ENCODE measurements around the gene SARDH. TPM values are rescaled to one million over a fixed set of nuclear protein-coding genes. Genes with fewer than 3 reads are reported as not detected.

Gene SARDH
- total and polyA plus RNA-seq, 2 donors (not counting 3 experiments of a cell fraction or from before 2014, with no cell fraction given), result 0.19 to 0.44 TPM

- dilution Hi-C loops (cut with MboI; ENCODE audit: extremely low pct_ligation_motif_present, low sequenced_read_pairs), result no loop called here
These were observed 104.0 kb downstream of the SARDH start for GRCh38 chr9:133634081-133634691.

More at GRCh38 chr9:133634081-133634691, 104.0 kb downstream of the SARDH start:
- no peaks in the 10 kb centered on the region for H3K36me3 ChIP-seq (ENCODE audit: control insufficient read depth in 2 of 2, extremely low read depth in 1 of 2, insufficient read depth in 2 of 2, low read length in 2 of 2)
- H3K9me1 ChIP-seq (replicated peaks; ENCODE audit: control insufficient read depth, extremely low read depth, insufficient read depth, low read length), result no peaks in the 10 kb centered on the region
- no peaks in the 10 kb centered on the region for H4K20me1 ChIP-seq (replicated peaks; ENCODE audit: control insufficient read depth, extremely low read depth, insufficient read depth, low read length)
- no peaks in the 10 kb centered on the region for H3K9me3 ChIP-seq (replicated peaks; ENCODE audit: control insufficient read depth, insufficient read depth, low read length)
- no peak overlapping the region for H3K9ac ChIP-seq (replicated peaks; ENCODE audit: extremely low read depth, insufficient read depth, low read length)
- DNase-seq (ENCODE audit: low read depth, low spot score) (no peak), FAIRE-seq (no peak)
- no peaks in the 10 kb centered on the region for H3K4me1 ChIP-seq (ENCODE audit: control insufficient read depth, extremely low read depth, insufficient read depth, low read length)
- H3K79me2 ChIP-seq (ENCODE audit: control insufficient read depth, insufficient read depth, low read length), result no peaks in the 10 kb centered on the region
- no peak overlapping the region for H3K27ac ChIP-seq (ENCODE audit: insufficient read depth, low read depth, low read length)
- no peak overlapping the region for H2AFZ ChIP-seq (ENCODE audit: low read depth, low read length)
- TF ChIP-seq CTCF (IDR thresholded peaks at IDR 0.05; ENCODE audit: extremely low read depth in 1 of 2, insufficient read depth in 1 of 2, low read depth in 1 of 2, low read length in 2 of 2) (no peak), EZH2 (IDR thresholded peaks at IDR 0.05; ENCODE audit: borderline replicate concordance, low read depth, low read length, severe bottlenecking) (no peak), MYC (IDR thresholded peaks at IDR 0.05; ENCODE audit: low read depth, low read length) (no peak), POLR2A (IDR thresholded peaks at IDR 0.05; ENCODE audit: low read depth, low read length) (no peak), MAX (IDR thresholded peaks at IDR 0.05; ENCODE audit: insufficient read depth, insufficient read length) (no peak), FOS (IDR thresholded peaks at IDR 0.05; ENCODE audit: borderline replicate concordance, insufficient read depth, low read length) (no peak), JUN (IDR thresholded peaks at IDR 0.05; ENCODE audit: borderline replicate concordance, insufficient read depth, insufficient read length, low read depth) (no peak), GATA2 (IDR thresholded peaks at IDR 0.05; ENCODE audit: insufficient read depth, insufficient read length, low read depth, low read length) (no peak), POLR2AphosphoS5 (IDR thresholded peaks at IDR 0.05; ENCODE audit: insufficient read depth, low read depth, low read length) (no peak)
- no peak overlapping the region for H3K4me3 ChIP-seq (replicated peaks in 1 of 3; ENCODE audit: insufficient read depth in 1 of 3, low read depth in 1 of 3, low read length in 3 of 3)
- intact Hi-C loops (cut with micrococcal nuclease), result no loop called here
- CTCF ChIA-PET, result no interaction called here
- BruUV-seq (replicated peaks), result no TSS peak
- H3K27me3 ChIP-seq (ENCODE audit: control insufficient read depth in 2 of 2, insufficient read depth in 2 of 2, low read length in 2 of 2), result no peaks in the 10 kb centered on the region
- POLR2A ChIA-PET, result no interaction called here
- H3K4me2 ChIP-seq (ENCODE audit: insufficient read depth, low read length), result no peak overlapping the region
